HepG2 (cell line): Measurements from ENCODE around the gene NDOR1. TPM values are rescaled to one million over a fixed set of nuclear protein-coding genes. Genes with fewer than 3 reads are reported as not detected.

Source experiments
- FOSL2 ChIP-seq: sonication (generic); formaldehyde crosslinking; IDR thresholded peaks from 2 replicates; pipeline ENCODE4 v1.4.0; 2020; ENCODE audit warnings: missing genetic modification reagents
- GATAD1 ChIP-seq: IDR thresholded peaks from 2 replicates; pipeline ENCODE4 v1.6.1; 2016; ENCODE audit warnings: missing genetic modification reagents, missing compliant biosample characterization
- GMEB1 ChIP-seq: sonication (generic); formaldehyde crosslinking; IDR thresholded peaks from 2 replicates; pipeline ENCODE4 v1.5.1; 2020; ENCODE audit warnings: missing genetic modification reagents, mild to moderate bottlenecking, borderline replicate concordance
- KLF13 ChIP-seq: sonication (generic); formaldehyde crosslinking; IDR thresholded peaks from 2 replicates; pipeline ENCODE4 v1.4.0; 2020; ENCODE audit warnings: mild to moderate bottlenecking, missing genetic modification reagents
- MXD1 ChIP-seq: sonication (generic); formaldehyde crosslinking; IDR thresholded peaks from 2 replicates; pipeline ENCODE4 v1.4.0; 2020; ENCODE audit warnings: mild to moderate bottlenecking, missing genetic modification reagents
- NKX3-1 ChIP-seq: sonication (generic); formaldehyde crosslinking; IDR thresholded peaks from 2 replicates; pipeline ENCODE4 v1.5.0; 2020; ENCODE audit warnings: missing genetic modification reagents
- RARA ChIP-seq: IDR thresholded peaks from 2 replicates; pipeline ENCODE4 v1.6.1; 2016; ENCODE audit warnings: missing genetic modification reagents, missing compliant biosample characterization
- REPIN1 ChIP-seq: sonication (generic); formaldehyde crosslinking; IDR thresholded peaks from 2 replicates; pipeline ENCODE4 v1.8.0; 2022; ENCODE audit warnings: missing genetic modification reagents, low read depth, mild to moderate bottlenecking, borderline replicate concordance
- SP5 ChIP-seq: IDR thresholded peaks from 2 replicates; pipeline ENCODE4 v1.6.1; 2016; ENCODE audit warnings: low read depth, borderline replicate concordance
- SPEN ChIP-seq: sonication (generic); formaldehyde crosslinking; IDR thresholded peaks from 2 replicates; pipeline ENCODE4 v1.5.1; 2020; ENCODE audit warnings: low read depth, mild to moderate bottlenecking, missing genetic modification reagents
- ZNF225 ChIP-seq: sonication (generic); formaldehyde crosslinking; IDR thresholded peaks from 2 replicates; pipeline ENCODE4 v1.4.0; 2020; ENCODE audit warnings: mild to moderate bottlenecking, missing genetic modification reagents
- ZNF331 ChIP-seq: sonication (generic); formaldehyde crosslinking; IDR thresholded peaks from 2 replicates; pipeline ENCODE4 v1.4.0; 2020; ENCODE audit warnings: missing genetic modification reagents
- ZNF33B ChIP-seq: sonication (generic); formaldehyde crosslinking; IDR thresholded peaks from 2 replicates; pipeline ENCODE4 v1.5.1; 2020; ENCODE audit warnings: mild to moderate bottlenecking, missing genetic modification reagents
- ZNF382 ChIP-seq: sonication (generic); formaldehyde crosslinking; IDR thresholded peaks from 2 replicates; pipeline ENCODE4 v1.5.0; 2020; ENCODE audit warnings: missing genetic modification reagents, mild to moderate bottlenecking, borderline replicate concordance
- ZNF678 ChIP-seq: sonication (generic); formaldehyde crosslinking; IDR thresholded peaks from 2 replicates; pipeline ENCODE4 v1.4.0; 2020; ENCODE audit warnings: mild to moderate bottlenecking, missing genetic modification reagents
- ZNF75D ChIP-seq: sonication (generic); formaldehyde crosslinking; IDR thresholded peaks from 2 replicates; pipeline ENCODE4 v1.8.1; 2023; ENCODE audit warnings: missing genetic modification reagents, mild to moderate bottlenecking, borderline replicate concordance
- ZSCAN9 ChIP-seq: IDR thresholded peaks from 2 replicates; pipeline ENCODE4 v1.6.1; 2016; ENCODE audit warnings: borderline replicate concordance
- polyA plus RNA-seq, 8 experiments: library from polyadenylated mRNA; depleted of rRNA in 3 of 8; stranded (reverse) in 7 of 8; unstranded in 1 of 8; fragments of >200 nt; fragmentation: Illumina TruSeq in 4 of 8; extraction: Trizol in 4 of 8; gene quantifications; 2 replicates each; pipeline versions ENCODE4 v1.2.1 to v1.2.3, GENCODE V29; 2011 to 2016; ENCODE audit warnings: low read depth in 4 of 8, missing spikeins in 1 of 8, mixed read lengths in 1 of 8; ENCODE audit not compliant: insufficient read depth in 1 of 8
- total RNA-seq, 5 experiments: library from RNA; depleted of rRNA; stranded (reverse); fragments of >200 nt; fragmentation: Illumina TruSeq; extraction: Trizol; gene quantifications; 2 replicates each; pipeline ENCODE4 v1.2.3, GENCODE V29; 2016; ENCODE audit warnings: low read depth in 1 of 5
- TF ChIP-seq, protein P1 (sequence below): sonication (generic); formaldehyde crosslinking; IDR thresholded peaks from 2 replicates; pipeline ENCODE4 v1.4.0; 2020; ENCODE audit warnings: missing genetic modification reagents, borderline replicate concordance
- TF ChIP-seq, protein P2 (sequence below): IDR thresholded peaks from 2 replicates; pipeline ENCODE4 v1.6.1; 2016; ENCODE audit warnings: low read depth, missing genetic modification reagents, missing compliant biosample characterization

The NDOR1 gene
- total and polyA plus RNA-seq, 2 of the 13 experiments (the other 11 are each of a cell fraction or from before 2014, with no cell fraction given) = 3.6 to 8.7 TPM

GRCh38 chr9:137229903-137230704, 24.6 kb downstream of the NDOR1 start (continued):
- TF ChIP-seq, protein P1, sequence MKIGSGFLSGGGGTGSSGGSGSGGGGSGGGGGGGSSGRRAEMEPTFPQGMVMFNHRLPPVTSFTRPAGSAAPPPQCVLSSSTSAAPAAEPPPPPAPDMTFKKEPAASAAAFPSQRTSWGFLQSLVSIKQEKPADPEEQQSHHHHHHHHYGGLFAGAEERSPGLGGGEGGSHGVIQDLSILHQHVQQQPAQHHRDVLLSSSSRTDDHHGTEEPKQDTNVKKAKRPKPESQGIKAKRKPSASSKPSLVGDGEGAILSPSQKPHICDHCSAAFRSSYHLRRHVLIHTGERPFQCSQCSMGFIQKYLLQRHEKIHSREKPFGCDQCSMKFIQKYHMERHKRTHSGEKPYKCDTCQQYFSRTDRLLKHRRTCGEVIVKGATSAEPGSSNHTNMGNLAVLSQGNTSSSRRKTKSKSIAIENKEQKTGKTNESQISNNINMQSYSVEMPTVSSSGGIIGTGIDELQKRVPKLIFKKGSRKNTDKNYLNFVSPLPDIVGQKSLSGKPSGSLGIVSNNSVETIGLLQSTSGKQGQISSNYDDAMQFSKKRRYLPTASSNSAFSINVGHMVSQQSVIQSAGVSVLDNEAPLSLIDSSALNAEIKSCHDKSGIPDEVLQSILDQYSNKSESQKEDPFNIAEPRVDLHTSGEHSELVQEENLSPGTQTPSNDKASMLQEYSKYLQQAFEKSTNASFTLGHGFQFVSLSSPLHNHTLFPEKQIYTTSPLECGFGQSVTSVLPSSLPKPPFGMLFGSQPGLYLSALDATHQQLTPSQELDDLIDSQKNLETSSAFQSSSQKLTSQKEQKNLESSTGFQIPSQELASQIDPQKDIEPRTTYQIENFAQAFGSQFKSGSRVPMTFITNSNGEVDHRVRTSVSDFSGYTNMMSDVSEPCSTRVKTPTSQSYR (CRISPR knock-in tag) = peak; percentile 36; the same call in 1 of the 2 replicates
- TF ChIP-seq NKX3-1 (CRISPR knock-in tag) = 0 out of 2 replicates have a peak, but pooled peaks have one; percentile 56
- TF ChIP-seq ZNF225 = no peak
- 0 out of 2 replicates have a peak, but pooled peaks have one; percentile 32 for TF ChIP-seq ZSCAN9 (CRISPR knock-in tag)
- TF ChIP-seq GMEB1 (CRISPR knock-in tag) = peak; percentile 70; the same call in 1 of the 2 replicates
- no peak; the same call in 1 of the 2 replicates for TF ChIP-seq FOSL2 (CRISPR knock-in tag)
- TF ChIP-seq ZNF678 = 0 out of 2 replicates have a peak, but pooled peaks have one; percentile 55
- peak; percentile 75; the same call in 1 of the 2 replicates for TF ChIP-seq SPEN (CRISPR knock-in tag)
- TF ChIP-seq ZNF382 (CRISPR knock-in tag) = no peak
- TF ChIP-seq ZNF75D (CRISPR knock-in tag) = no peak
- TF ChIP-seq SP5 = peak; percentile 41
- TF ChIP-seq RARA (CRISPR knock-in tag) = peak; percentile 74
- 0 out of 2 replicates have a peak, but pooled peaks have one; percentile 33 for TF ChIP-seq KLF13
- 0 out of 2 replicates have a peak, but pooled peaks have one; percentile 11 for TF ChIP-seq ZNF331 (CRISPR knock-in tag)
- TF ChIP-seq GATAD1 (CRISPR knock-in tag) = peak; percentile 73
- TF ChIP-seq REPIN1 (CRISPR knock-in tag) = 0 out of 2 replicates have a peak, but pooled peaks have one; percentile 5
- no peak for TF ChIP-seq MXD1 (CRISPR knock-in tag)
- TF ChIP-seq, protein P2, sequence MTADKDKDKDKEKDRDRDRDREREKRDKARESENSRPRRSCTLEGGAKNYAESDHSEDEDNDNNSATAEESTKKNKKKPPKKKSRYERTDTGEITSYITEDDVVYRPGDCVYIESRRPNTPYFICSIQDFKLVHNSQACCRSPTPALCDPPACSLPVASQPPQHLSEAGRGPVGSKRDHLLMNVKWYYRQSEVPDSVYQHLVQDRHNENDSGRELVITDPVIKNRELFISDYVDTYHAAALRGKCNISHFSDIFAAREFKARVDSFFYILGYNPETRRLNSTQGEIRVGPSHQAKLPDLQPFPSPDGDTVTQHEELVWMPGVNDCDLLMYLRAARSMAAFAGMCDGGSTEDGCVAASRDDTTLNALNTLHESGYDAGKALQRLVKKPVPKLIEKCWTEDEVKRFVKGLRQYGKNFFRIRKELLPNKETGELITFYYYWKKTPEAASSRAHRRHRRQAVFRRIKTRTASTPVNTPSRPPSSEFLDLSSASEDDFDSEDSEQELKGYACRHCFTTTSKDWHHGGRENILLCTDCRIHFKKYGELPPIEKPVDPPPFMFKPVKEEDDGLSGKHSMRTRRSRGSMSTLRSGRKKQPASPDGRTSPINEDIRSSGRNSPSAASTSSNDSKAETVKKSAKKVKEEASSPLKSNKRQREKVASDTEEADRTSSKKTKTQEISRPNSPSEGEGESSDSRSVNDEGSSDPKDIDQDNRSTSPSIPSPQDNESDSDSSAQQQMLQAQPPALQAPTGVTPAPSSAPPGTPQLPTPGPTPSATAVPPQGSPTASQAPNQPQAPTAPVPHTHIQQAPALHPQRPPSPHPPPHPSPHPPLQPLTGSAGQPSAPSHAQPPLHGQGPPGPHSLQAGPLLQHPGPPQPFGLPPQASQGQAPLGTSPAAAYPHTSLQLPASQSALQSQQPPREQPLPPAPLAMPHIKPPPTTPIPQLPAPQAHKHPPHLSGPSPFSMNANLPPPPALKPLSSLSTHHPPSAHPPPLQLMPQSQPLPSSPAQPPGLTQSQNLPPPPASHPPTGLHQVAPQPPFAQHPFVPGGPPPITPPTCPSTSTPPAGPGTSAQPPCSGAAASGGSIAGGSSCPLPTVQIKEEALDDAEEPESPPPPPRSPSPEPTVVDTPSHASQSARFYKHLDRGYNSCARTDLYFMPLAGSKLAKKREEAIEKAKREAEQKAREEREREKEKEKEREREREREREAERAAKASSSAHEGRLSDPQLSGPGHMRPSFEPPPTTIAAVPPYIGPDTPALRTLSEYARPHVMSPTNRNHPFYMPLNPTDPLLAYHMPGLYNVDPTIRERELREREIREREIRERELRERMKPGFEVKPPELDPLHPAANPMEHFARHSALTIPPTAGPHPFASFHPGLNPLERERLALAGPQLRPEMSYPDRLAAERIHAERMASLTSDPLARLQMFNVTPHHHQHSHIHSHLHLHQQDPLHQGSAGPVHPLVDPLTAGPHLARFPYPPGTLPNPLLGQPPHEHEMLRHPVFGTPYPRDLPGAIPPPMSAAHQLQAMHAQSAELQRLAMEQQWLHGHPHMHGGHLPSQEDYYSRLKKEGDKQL (CRISPR knock-in tag) = no peak
- TF ChIP-seq ZNF33B (CRISPR knock-in tag) = no peak
